HT-29 (cell line): ENCODE data around the gene RPA1. TPM values are rescaled to one million over a fixed set of nuclear protein-coding genes. Genes with fewer than 3 reads are reported as not detected.
A peak's percentile ranks its signal among the peaks of the same experiment; 100 is the strongest.

Source experiments
- DNase-seq: peaks from one replicate; pipeline ENCODE4 v3.0.0-alpha.2; 2015; ENCODE audit warnings: low spot score
- total RNA-seq: library from RNA; depleted of rRNA; stranded (reverse); fragments of >200 nt; shearing (Covaris generic); gene quantifications from 2 replicates; pipeline ENCODE4 v1.2.3, GENCODE V29; 2014

The RPA1 gene
- total RNA-seq, 1 experiment from 2014 or later: 52.5 TPM

DNA sequence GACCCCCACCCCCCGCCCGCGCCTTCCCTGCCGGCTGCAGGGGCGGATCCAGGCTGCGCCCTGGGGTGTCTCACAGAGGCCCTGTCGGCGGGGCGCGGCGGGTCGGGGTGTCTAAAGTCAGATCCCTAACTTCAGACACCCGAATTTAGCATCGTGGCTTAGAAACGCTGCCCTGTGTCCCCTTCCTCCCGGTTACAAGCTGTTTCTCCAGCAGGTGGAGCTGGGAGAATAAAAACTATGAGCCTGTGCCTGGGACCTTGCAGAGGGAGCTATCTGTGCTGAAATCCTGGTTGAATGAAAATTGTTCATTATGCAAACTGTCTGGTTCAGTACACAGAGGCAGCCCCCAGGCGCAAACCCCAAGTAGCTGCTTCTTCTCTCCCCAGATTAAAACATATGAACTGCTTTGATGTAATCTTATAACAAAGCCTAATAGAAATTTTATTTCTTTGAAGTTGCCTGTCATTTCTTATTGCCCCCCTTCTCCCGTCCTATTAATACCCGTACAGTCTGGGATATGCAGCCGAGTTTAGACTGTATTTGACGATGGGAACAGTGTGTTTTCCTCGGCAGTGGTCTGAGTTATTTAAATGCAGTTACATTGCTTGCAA is 79.0 kb downstream of the RPA1 start:
- DNase-seq: peak; percentile 59

DNA sequence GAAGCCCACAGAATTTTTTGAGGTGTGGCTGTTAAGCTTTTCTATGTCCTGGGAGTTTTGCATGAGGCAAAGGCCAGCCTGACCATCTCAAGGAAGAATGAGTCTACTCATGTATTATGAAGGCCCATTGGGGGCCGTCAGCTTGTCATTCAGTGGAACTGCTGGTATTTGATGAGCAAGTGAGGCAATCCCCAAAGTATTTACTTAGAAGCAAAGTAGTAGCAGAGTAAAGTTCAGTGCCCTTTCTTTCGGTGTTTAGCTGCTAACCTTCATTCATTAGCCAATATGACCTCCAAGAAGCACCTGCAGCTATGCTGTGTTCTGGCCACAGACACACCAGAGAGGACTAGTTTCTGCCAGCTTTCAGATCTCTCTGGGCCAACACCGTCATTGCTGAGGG is 80.2 kb downstream of the RPA1 start:
- DNase-seq: no peak

DNA sequence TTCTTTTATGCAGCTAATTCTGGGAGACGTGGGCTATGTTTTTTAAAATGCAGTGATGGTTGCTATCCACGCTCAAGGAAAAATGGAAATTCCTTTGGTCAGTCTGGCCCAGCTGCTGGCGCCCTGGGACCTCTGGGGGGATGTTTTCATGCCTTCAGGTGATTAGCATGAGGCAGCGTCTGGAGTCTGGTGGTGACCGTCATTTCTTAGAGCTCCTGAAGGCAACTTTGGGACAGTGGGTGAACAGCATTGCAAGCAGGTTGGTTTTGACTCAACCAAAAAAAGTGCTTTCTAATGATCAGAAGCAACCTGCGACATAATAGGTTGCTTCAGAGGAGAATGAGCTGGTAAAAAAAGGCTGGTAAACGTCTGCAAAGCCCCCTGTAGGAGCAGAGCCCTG is 82.3 kb downstream of the RPA1 start:
- DNase-seq: no peak

DNA sequence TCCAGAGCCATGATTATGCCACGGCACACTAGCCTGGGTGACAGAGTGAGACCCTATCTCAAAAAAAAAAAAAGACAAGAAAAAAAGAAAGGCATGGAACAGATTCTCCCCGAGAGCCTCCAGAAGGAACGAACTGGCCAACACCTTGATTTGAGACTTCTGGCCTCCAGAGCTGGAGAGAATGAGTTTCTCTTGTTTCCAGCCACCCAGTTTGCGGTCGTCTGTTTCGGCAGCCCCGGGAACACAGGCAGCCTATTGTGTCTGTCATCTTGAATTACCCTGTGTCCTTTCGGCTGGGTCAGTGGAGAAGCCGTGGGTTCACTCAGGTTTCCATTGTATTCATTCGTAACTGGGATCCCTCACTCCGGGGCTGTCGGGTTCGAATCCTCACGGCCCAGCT is 83.9 kb downstream of the RPA1 start:
- no peak for DNase-seq

DNA sequence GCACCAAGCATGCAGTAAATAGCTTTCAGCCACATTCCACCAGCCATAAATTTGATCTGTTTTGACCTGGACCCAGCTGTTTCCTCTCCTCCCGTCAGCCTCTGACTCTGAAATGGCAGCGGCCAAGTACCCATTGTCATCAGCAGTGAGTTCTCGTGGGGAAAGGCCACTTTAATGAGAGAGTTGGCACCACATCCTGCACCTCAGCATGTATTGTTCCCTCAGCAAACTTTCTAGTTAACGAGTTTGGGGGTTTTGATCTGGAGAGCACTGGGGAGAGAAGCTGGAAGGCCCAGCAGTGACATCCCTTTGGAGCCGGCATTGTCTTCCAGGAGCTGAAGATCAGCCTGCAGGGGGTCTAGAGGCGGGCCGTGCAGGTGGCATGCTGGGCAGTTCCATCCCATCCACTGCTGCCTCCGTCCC is 84.9 kb downstream of the RPA1 start:
- DNase-seq: no peak

DNA sequence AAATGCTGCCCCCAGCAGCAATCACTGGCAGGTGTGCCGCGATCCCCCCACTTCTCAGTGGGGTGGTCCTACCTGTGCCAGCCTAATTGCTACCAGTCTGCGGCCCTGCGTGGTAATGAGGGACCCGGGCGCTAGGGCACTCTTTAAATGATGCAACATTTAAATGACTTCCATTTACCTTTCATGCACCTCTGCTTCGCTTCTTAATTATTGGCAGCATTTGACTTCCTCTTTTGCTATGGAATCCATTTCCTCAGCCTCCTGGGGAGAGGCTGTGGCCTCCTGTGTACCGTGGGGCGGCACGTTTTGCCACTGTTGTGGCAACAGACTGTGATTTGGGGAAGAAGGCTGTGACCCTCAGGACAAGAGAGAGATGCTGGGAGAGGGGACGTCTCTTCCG is 86.1 kb downstream of the RPA1 start:
- no peak for DNase-seq

DNA sequence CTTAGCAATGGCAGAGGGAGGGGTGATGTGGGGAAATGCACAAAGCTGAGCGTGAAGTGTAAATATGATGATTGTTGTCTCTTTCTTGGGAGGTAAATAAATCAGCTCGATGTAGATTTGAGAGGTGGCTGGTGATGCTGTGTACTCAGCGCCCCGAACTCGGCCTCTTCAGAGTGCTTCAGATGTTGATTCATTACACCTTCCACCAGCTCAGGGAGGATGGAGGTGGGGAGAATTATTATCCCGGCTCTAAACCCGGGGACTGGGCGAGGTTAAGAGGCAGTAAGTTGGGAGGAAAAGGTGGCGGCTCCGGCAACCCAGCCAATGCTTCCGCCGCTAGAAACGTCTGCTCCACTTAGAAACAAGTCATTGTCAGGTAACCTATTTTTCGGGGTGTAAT is 86.5 kb downstream of the RPA1 start:
- no peak for DNase-seq

DNA sequence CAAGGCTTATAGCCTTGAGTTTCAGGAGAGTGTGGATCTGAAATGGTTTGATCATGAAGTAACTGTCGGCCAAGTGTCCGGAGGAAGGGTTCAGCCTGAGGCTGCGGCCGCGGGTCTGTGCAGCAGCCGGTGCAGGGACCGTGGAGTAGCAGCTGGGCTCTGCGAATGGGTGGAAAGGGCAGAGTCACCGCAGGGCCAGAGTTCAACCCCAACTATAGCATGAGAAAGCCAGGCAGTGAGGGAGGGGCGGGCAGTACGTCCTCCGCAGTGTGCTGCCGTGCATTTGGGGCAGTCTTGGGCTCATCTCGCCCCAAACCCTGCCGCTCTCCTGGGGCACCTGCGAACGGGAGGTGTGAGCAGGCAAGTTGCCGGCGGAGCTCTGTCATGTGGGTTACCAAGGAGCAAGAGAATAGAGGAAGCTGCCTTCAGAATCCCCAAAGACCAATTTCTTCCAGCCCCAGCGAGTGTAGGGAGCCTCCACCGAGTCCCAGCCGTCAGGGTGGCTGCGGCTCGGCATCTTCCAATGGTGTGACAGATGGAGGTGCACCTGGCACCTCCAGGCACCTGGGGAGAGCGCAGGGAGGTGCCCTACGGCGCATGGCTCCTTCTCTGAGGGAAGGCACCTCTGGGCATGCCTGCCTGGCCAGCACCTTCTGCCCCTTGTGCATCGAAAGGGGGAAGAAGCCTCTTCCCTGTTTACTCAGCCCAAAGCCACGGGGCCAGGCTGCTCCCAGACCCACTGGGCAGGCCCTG is 87.3 kb downstream of the RPA1 start:
- no peak for DNase-seq

DNA sequence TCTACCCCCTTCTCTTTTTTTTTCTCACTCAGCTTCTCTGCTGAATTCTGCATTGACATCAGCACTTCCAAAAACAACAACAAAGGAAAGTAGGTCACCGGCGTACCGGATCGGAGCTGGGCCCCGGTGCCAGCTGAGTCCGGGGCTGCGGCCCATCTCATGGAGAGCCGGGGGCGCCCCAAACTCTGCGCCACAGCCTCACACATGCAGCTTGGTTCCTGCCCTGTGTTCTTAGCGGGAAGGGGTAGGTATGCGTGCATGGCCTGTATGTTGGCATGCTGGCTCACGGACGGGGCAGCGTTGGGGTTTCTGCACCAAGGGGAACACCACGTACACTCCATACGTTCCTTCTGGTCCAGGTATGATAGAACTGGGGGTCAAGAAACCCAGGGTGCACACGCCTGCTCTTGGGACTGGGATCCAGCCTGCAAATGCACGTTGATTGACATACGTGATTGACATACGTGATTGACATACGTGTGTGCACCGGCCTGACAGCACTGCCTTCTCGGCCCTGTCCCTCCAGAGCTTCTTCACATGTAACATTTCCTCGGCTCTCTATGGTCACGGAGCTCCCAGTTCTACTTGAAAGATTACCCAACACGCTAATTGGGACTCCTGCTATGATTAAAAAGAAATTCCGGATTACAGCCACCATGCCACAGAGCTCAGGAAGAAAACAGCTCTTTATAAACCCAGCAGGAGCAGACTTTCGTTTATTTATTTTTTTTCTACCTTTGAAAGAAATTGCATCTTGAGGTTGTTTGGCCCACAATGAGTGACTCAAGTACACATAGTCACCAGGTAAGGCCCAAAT is 88.7 kb downstream of the RPA1 start:
- DNase-seq: no peak

DNA sequence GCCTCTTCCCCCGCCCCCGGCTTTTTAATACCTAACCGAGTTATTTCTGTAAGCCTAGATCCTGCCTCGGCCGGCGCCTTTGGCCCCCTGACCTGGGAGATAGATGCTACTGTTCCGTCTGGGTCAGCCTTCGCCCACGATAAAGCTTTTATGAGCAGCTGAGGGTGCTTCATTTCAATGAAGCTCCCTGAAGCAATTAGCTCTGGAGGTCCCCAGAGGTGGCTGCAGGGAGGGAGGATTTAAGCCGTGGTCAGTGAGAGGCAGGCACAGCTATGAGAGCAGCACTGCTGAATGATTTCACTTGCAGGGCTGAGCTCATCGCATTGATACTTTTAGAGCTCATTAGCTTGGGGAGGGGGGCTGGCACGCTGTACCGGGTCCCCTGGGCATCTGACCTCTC is 89.4 kb downstream of the RPA1 start:
- no peak for DNase-seq

DNA sequence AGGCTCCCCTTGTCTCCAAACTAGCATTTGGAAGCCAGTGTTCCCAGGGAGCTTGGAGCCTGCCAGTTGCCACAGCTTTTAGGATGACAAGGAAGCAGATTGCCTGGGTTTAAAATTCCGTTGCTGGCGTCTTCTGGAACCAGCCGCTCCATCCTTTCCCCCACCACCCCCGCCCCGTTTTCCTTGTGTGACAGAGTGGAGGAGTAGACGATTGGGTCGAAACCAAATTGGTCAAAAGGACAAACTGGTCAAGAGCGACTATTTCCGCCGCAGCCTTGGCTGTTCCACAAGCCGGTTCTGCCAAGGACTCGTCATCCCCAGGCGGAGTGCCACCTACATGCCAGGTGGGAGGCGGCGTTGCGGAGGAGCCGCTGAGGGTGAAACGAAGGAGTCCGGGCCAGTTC is 91.1 kb downstream of the RPA1 start:
- no peak for DNase-seq

DNA sequence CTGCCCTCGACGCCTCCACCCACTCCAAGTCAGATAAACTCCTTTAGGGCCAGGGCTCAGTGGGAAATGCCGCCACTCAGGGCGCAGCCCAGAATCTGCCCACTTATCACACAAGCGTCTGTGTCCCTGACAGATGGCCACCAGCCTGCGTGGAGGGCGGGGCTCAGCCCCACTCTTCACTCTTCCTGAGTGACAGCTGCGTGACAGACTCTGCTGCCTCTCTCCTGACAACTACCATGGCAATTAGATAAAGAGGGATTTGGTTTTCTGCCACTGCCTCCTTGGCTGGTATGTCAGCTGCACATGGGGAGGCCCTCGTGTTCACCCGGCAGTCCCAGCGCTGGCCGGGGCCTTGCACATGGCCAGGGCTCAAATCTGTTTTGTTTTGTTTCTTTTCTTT is 99.2 kb downstream of the RPA1 start:
- DNase-seq: no peak

DNA sequence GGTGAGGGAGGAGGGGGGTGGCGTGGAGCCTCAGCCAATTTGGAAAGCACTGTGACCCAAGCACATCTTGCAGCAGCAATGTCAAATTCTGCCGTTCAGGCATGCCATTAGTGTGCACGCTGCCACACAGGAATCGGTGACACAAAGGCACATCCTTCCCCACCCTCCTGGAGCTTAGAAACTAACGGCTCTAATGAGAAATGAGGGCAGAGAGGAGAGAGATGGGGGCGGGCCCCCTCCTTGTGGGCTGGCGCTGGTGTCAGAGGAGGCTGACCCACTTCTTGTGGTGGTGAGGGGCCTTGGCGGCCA is 100.5 kb downstream of the RPA1 start:
- no peak for DNase-seq

DNA sequence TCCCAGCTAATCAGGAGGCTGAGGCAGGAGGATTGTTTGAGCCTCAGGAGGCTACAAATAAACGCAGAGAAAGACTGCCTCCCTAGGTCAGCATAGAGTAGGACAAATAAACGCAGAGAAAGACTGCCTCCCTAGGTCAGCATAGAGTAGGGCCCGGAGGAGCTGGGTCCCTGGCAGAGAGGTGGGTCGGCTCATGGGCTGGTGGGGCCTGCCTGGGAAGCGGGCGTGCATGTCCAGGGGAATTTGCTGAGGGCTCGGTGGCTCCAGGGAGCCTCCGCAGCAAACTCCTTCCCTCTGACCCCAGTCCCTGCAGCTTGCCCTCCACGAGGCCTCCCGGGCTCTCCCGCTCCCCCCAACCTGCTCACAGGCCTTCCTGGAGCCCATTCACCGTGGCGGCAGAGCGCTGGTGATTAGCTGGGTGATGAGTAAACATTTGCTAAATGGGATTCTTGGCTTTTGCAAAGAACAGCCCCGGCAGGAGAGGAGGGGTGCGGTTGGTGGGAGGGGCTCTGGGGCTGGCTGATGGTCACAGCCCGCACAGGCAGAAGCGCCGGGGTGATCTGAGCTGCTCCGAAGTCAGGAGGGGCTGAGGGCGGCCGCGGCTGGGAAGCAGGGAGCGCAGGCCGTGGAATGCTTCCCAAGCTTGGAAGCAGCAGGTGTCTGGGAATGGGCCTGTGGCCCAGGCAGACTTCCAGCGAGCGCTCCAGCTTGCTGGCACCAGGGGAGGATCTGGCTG is 102.2 kb downstream of the RPA1 start:
- DNase-seq: no peak

DNA sequence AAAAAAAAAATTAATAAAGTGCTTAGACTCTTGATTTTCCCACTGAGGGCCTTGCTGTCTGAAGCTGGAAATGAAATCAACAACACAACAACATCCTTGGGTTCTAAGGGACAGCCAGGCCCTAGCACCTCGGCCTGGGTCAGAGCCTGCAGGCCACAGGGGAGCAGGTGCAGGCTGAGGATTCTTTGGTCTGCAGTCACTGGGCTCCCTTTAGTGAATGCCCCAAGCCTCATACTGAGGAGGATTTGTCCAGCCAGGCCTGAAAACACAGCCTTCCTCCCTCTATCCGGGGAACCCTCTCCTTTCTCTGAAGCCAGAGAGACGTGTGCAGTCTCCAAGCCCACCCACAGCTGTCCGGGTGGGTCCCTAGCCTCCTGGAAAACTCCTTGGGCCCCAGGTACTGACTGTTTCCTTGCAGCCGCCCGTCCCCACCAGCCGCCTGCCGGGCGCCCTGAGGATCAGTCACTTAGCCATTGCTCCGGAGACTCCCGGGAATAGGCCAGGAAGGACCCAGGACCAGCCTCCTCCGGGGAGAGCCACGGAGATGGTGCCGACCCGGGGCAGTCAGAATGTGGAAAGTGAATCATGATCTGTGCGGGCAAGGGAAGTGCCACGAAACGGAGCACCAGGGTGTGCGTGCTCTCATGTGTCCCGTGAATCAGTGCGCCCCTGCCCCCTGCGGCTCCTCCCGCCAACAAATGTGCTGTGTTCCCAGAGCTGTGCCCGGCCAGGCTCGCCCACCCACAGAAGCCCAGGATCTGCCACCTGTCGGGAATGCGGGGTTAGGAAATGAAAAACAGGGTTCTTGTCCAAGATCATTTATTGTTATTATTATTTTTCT is 104.3 kb downstream of the RPA1 start:
- DNase-seq: no peak

DNA sequence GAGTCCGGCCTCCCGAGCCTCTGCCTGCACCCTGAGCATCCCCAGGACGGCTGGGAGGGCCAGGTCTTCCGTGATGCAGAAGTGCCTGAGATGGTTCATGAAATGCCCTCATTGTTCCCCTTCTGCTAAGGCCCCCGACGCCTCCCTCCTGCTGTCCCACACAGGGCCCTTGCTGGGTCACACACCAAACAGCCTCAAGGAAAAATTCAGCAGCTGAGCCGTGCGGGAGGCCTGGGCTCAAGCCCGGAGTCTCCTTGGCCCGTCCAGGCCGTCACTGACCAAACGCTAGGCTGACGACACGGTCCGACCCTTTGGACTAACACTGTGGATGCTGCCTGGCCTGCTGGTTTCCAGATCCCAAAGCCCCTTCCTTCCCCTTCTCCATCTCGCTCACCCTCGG is 105.1 kb downstream of the RPA1 start:
- no peak for DNase-seq

DNA sequence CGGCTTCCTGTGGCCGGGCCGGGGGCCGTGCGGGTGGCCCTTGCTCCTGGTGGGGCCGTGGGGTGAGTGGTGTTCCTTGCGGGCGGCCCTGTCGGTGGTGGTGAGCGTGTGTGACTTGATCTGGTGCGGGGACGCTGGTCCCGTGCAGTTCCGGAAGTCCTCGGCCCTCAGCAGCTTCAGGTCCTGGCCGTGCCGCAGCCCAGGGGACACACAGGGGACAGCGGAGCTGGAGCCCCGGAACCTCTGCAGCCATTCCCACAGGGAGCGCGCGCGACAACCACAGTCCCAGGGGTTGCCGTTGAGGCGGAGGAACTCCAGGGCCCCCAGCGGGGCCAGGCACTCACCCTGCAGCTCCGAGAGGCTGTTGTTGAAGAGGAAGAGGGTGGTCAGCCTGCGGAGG is 107.0 kb downstream of the RPA1 start:
- DNase-seq: no peak

DNA sequence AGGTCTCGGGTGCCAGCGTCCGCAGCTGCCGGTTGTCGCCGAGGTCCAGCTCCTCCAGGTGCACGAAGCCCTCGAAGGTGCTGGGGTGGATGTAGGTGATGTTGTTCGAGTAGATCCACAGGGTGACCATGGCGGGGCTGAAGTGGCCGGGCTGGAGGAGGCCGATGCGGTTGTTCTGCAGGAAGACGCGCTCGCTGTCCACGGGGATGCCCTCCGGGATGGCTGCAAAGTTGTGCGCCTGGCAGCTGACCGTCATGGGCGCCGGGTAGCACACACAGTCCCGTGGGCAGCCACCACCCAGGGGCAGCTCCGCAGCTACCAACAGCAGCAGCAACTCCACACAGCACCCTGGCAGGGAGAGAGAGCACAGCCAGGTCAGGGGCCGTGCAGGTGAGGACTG is 107.7 kb downstream of the RPA1 start:
- no peak for DNase-seq

DNA sequence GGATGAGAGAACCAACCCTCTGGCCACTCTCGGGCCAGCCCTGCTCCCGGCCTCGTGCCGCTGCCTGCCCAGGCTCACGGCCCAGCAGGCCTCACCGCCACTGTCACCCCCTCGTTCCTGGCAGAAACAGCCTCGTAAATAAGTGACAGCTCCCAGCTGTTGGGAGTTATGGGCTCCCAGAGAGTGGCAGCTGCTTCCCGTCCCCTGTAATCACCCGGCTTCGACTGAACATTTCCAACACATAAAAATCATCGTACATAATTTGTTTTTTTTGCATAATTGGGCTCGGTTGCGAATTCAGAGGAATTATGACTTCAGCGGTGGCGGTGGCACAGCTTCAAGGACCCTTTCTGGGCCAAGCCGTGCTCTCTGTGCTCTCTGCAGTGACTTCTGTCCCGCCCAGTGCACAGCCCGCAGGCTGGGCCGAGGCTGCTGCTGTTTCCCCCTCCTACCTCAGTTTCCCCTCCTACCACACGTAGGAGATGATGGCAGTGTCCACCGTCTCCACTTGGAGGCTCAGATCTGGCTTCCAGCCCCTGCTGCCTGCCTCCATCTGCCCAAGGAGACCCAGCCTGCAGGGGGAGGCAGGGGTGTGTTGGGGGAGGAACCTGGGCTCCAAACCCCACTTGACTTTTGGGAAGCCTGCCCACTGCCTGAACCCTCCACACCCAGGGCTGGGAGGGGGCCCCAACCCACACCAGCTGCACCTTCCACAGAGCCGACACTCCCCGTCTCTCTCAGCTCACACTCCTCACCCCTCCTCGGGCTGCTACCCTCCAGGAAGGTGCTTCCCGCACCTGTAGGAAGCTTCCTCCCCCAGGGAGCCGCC is 110.4 kb downstream of the RPA1 start:
- DNase-seq: no peak

DNA sequence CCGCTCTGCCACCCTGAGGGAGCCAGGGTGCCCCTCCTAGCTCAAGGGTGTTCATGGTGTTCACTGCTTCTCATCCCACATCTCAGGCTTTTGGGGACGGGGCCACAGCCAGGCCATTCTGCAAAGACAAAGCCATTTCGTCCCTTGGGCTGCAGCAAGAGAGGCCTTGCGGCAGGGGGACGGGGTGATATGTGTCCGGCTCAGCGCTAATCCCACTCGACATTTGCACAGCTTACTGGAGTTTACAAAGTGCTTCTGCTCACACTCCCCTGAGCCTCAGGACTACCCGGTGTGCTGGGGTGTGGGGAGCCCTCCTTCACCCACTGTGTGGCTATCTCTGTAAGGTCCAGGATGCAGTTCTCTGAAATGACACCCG is 111.0 kb downstream of the RPA1 start:
- no peak for DNase-seq
